Inflammatory macrophage (primary cell): ENCODE results near the gene GPR45.

Experiments used
- DNase-seq, 2 donors: peaks; one replicate each; pipeline ENCODE4 v3.0.0-alpha.2; 2020 to 2022

Gene GPR45

GRCh38 chr2:105254531-105255210 lies 13.1 kb downstream of the GPR45 start:
- peak; percentile 59 to 69 for DNase-seq

GRCh38 chr2:105255979-105256378 lies 14.4 kb downstream of the GPR45 start:
- no peak for DNase-seq

GRCh38 chr2:105256431-105257047 lies 15.0 kb downstream of the GPR45 start:
- no peak for DNase-seq

- DNase-seq = no peak
These were observed 16.4 kb downstream of the GPR45 start for GRCh38 chr2:105257981-105258380.

GRCh38 chr2:105258835-105259350 lies 17.4 kb downstream of the GPR45 start:
- no peak for DNase-seq

- peak in 1 of 2 donors; percentile 1 for DNase-seq
These were observed 19.5 kb downstream of the GPR45 start for GRCh38 chr2:105261061-105261460.

GRCh38 chr2:105262651-105263091 lies 21.1 kb downstream of the GPR45 start:
- no peak for DNase-seq

GRCh38 chr2:105269426-105269825 lies 27.9 kb downstream of the GPR45 start:
- DNase-seq = no peak

- no peak for DNase-seq
These were observed 30.0 kb downstream of the GPR45 start for GRCh38 chr2:105271393-105272045.

- DNase-seq = no peak
These were observed 30.6 kb downstream of the GPR45 start for GRCh38 chr2:105272176-105272575.

GRCh38 chr2:105274046-105274445 lies 32.5 kb downstream of the GPR45 start:
- no peak for DNase-seq

GRCh38 chr2:105278654-105279053 lies 37.1 kb downstream of the GPR45 start:
- DNase-seq = no peak

GRCh38 chr2:105279126-105279525 lies 37.6 kb downstream of the GPR45 start:
- no peak for DNase-seq

GRCh38 chr2:105280281-105280680 lies 38.7 kb downstream of the GPR45 start:
- no peak for DNase-seq

GRCh38 chr2:105283532-105283931 lies 42.0 kb downstream of the GPR45 start:
- DNase-seq = no peak

- DNase-seq = peak; percentile 43 to 60
These were observed 46.1 kb downstream of the GPR45 start for GRCh38 chr2:105287692-105288091.

- no peak for DNase-seq
These were observed 46.6 kb downstream of the GPR45 start for GRCh38 chr2:105288133-105288532.

- DNase-seq = no peak
These were observed 49.6 kb downstream of the GPR45 start for GRCh38 chr2:105290981-105291660.

- no peak for DNase-seq
These were observed 50.4 kb downstream of the GPR45 start for GRCh38 chr2:105291981-105292380.
